Activated CD4-positive, alpha-beta T cell treated with anti-CD3 and anti-CD28 coated beads, Interleukin-2, amount 50 U/mL, for 4 hours (primary cell): Measurements from ENCODE around the gene AGRP.

Experiments used
- DNase-seq, 2 experiments: peaks; one replicate each; pipeline ENCODE4 v3.0.0-alpha.2; 2020

AGRP gene

GRCh38 chr16:67445126-67445426 is 38.3 kb downstream of the AGRP start:
- no peak for DNase-seq

- no peak for DNase-seq
These were observed 38.9 kb downstream of the AGRP start for GRCh38 chr16:67444259-67445125.

DNA sequence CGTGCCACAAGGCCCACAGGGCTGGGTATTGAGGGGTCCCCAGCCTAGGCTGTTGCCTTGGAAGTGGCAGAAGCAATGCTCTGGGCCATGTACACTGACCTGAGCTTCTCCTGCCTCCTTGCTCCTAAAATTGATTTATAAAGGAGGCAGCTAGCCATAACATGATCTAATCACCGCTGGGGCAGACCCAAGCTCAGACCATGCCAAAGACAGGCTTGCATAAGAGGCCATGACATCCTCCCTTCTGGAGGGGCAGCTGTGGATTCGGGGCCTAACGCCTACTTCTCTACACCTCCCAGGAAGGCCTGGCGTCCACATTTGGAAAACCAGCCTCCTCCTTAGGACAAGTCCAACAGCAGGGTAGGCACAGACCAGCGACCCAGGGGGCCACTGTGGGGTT is 40.1 kb downstream of the AGRP start:
- DNase-seq = no peak

DNA sequence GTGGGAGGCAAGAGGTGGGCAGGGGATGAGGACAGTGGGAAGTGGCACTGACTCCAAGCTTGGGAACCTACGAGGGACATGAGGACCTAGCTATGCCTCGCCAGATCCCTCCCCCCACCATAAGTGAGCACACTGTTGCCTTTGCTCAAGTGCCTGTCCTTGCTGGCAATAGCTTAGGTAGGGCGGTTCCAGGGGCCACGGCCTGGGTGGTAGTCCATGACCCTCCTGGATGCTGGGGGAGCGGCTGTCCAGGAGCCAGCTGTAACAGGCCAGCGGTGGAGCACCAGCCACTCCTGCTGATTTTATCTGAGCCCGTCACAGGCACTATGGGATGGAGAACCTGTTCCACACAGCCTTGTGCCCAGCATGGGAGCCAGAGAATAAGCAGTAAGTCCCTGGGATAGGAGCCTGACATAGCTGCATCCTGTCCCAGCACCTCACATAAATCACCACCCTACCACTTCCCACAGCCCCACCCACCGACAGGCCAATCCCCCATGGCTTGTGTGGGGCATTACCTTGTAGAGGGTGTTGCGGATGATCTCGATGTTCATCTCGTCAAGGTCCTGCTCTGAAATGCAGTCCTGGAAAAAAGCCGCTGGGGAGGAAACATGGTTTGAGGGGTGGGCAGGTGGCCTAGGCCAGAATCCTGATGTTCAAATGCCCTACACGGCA is 40.6 kb downstream of the AGRP start:
- no peak for DNase-seq

DNA sequence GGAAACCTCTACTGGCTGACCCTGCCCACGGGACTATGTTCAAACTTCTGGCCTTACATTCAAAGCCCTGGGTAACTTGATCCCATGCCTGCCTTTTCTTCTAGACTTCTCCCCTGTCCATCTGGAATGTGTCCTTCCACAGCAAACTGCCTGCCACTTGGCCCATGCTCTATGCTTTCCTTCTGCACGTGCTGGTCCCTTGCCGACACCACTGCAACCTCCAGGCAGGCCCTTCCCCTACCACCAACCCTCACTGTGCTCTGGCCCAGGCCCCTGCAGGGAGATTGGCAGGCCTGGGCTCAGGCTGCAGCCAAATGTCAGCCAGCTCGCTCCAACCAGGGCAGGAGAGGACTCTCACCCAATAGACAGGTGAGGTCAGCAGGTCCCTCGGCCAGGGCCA is 41.4 kb downstream of the AGRP start:
- DNase-seq = no peak

DNA sequence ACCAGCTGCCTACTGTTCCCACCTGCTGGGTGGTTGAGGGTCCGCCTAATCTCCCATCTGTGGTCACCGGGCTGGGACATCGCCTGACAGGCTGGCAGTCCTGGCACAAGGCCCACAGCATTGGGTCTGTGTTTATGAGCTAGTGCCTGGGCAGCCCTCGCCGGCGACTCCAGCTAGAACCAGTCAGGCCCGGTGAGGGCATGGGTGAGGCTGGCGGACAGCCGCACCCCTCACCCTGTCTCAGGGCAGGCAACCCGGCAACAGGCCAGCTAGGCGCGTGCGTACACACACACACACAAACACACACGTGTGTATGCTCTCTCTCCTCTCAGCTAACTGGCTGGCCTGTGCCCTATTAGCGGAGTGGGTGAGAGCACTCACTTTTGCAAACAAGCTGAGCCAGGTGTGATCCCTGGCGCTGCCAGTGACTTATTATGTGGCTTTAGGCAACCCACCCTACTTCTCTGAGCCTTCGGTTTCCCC is 42.0 kb downstream of the AGRP start:
- DNase-seq = no peak

DNA sequence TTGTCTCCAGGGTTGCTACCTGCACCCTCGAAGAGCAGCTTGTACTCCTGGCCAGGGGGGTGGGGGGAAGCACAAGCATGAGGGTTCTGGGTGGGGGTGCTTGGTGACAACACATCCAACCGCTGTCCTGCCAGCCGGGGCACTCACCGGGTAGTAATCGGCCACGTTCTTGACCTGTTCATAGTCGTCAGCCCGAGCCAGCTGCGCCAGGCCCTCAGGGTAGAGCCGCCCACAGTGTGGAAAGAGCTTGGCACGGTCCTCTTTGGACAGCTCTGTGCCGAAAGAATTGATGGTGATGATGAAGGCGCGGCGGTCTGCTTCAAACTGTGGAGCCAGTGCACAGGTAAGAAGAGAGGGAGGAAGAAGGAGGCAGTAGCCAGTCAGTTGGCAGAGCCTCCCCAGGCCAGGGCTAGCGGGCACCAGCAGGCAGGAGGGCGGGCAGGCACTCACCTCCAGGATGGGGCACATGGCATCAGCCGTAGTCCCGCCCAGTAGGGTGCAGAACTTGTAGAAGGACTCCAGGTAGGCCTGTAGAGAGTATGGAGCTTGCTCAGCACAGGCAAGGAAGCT is 44.4 kb downstream of the AGRP start:
- DNase-seq = no peak

- DNase-seq = no peak
These were observed 45.1 kb downstream of the AGRP start for GRCh38 chr16:67438098-67438791.

GRCh38 chr16:67437513-67437912 is 45.8 kb downstream of the AGRP start:
- no peak for DNase-seq

- no peak for DNase-seq
These were observed 46.6 kb downstream of the AGRP start for GRCh38 chr16:67436640-67437193.

- no peak for DNase-seq
These were observed 47.6 kb downstream of the AGRP start for GRCh38 chr16:67435758-67436164.

DNA sequence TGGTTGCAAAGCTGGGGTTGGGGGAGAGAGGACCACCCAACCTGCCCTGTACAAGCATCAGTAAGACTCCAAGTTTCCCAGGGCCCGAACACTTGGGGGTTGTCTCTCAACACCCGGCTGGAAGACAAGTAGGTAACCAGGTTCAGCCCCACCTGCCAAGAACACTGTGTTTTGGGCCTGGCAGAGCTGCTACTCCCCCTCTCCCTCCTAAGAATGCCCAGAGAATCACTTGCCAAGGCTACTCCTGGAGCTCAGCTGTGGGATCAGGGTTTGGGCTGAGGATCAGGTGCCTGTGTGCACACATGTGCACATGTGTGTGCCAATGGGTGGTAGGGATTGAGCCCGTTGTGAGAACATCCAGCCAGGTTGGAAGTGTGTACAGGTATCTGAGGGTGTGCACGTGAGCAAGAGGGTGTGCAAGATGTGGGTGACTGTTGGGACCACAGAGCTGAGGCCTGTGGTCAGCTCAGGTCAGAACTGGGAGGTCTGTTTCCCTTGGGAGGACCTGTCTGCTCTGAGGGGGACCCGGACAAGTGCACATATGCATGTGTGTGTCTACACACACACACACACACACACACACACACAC is 50.1 kb downstream of the AGRP start:
- no peak for DNase-seq
